DMS 273 (cell line): Measurements from ENCODE around the gene CHPF.

ENCODE experiments used
- DNase-seq: peaks from one replicate; lab custom pipeline; 2025; ENCODE audit not compliant: unreplicated experiment; lab: John Stamatoyannopoulos, UW

The CHPF gene

GRCh38 chr2:219569041-219569440, 25.4 kb upstream of the CHPF start:
- DNase-seq, result no peak

GRCh38 chr2:219567791-219568361, 24.3 kb upstream of the CHPF start:
- DNase-seq, result no peak

GRCh38 chr2:219567131-219567530, 23.5 kb upstream of the CHPF start:
- no peak for DNase-seq

- no peak for DNase-seq
These were observed 23.0 kb upstream of the CHPF start for GRCh38 chr2:219566640-219567039.

GRCh38 chr2:219565130-219566080, 21.8 kb upstream of the CHPF start:
- no peak for DNase-seq

GRCh38 chr2:219563271-219563928, 19.8 kb upstream of the CHPF start:
- no peak for DNase-seq

- no peak for DNase-seq
These were observed 18.7 kb upstream of the CHPF start for GRCh38 chr2:219562049-219563020.

GRCh38 chr2:219561179-219562048, 17.8 kb upstream of the CHPF start:
- DNase-seq, result no peak

GRCh38 chr2:219560893-219561178, 17.2 kb upstream of the CHPF start:
- DNase-seq, result no peak

- peak; percentile 42 for DNase-seq
These were observed 16.7 kb upstream of the CHPF start for GRCh38 chr2:219560037-219560892.

GRCh38 chr2:219559156-219559915, 15.7 kb upstream of the CHPF start:
- DNase-seq, result no peak

GRCh38 chr2:219557791-219558785, 14.5 kb upstream of the CHPF start:
- DNase-seq, result no peak

GRCh38 chr2:219557320-219557719, 13.7 kb upstream of the CHPF start:
- DNase-seq, result no peak

GRCh38 chr2:219556413-219556812, 12.8 kb upstream of the CHPF start:
- no peak for DNase-seq

- no peak for DNase-seq
These were observed 12.3 kb upstream of the CHPF start for GRCh38 chr2:219555956-219556355.

- DNase-seq, result no peak
These were observed 10.7 kb upstream of the CHPF start for GRCh38 chr2:219554350-219554749.

- DNase-seq, result no peak
These were observed 9.9 kb upstream of the CHPF start for GRCh38 chr2:219553463-219553963.
